ENCODE results near the gene ADIRF.
"Not testable (repeated sequence)": the region's sequence is repeated elsewhere in the genome, so short reads cannot be mapped to it uniquely, and the experiment has no call there.

Gene ADIRF

GRCh38 chr10:86974484-86974883 lies 6.2 kb downstream of the ADIRF start:
- no peak for DNase-seq (ENCODE audit: insufficient read length, low spot score)
- FAIRE-seq, result no peak

- DNase-seq (ENCODE audit: insufficient read length, low spot score), result no peak
- no peak for FAIRE-seq
Measured at GRCh38 chr10:86976362-86977056, 8.2 kb downstream of the ADIRF start.

- not testable (repeated sequence) for DNase-seq (ENCODE audit: insufficient read length, low spot score); FAIRE-seq
Measured at GRCh38 chr10:86978457-86978856, 10.2 kb downstream of the ADIRF start.

- FAIRE-seq (no peak), DNase-seq (ENCODE audit: insufficient read length, low spot score) (no peak)
Measured at GRCh38 chr10:86979296-86979818, 11.1 kb downstream of the ADIRF start.

- FAIRE-seq, result no peak
Measured at GRCh38 chr10:86979977-86980448, 11.7 kb downstream of the ADIRF start.

GRCh38 chr10:86981020-86981419 lies 12.7 kb downstream of the ADIRF start:
- DNase-seq (ENCODE audit: insufficient read length, low spot score); FAIRE-seq: not testable (repeated sequence)

More at GRCh38 chr10:86979977-86980448, 11.7 kb downstream of the ADIRF start:
- no peak for DNase-seq (ENCODE audit: insufficient read length, low spot score)

- no peak for FAIRE-seq
Measured at GRCh38 chr10:86981716-86982115, 13.4 kb downstream of the ADIRF start.

GRCh38 chr10:86984498-86984897 lies 16.2 kb downstream of the ADIRF start:
- FAIRE-seq; DNase-seq (ENCODE audit: insufficient read length, low spot score): not testable (repeated sequence)

More at GRCh38 chr10:86981716-86982115, 13.4 kb downstream of the ADIRF start:
- DNase-seq (ENCODE audit: insufficient read length, low spot score), result no peak

- FAIRE-seq, result no peak
Measured at GRCh38 chr10:86988520-86988919, 20.2 kb downstream of the ADIRF start.

GRCh38 chr10:86991362-86991761 lies 23.1 kb downstream of the ADIRF start:
- FAIRE-seq; DNase-seq (ENCODE audit: insufficient read length, low spot score): not testable (repeated sequence)

More at GRCh38 chr10:86988520-86988919, 20.2 kb downstream of the ADIRF start:
- DNase-seq (ENCODE audit: insufficient read length, low spot score), result no peak

GRCh38 chr10:86992456-86992855 lies 24.2 kb downstream of the ADIRF start:
- no peak for DNase-seq (ENCODE audit: insufficient read length, low spot score)
- FAIRE-seq, result no peak

GRCh38 chr10:86992929-86993328 lies 24.6 kb downstream of the ADIRF start:
- FAIRE-seq (no peak), DNase-seq (ENCODE audit: insufficient read length, low spot score) (no peak)

GRCh38 chr10:86999802-87000403 lies 31.6 kb downstream of the ADIRF start:
- not testable (repeated sequence) for DNase-seq (ENCODE audit: insufficient read length, low spot score)

GRCh38 chr10:87000491-87000890 lies 32.2 kb downstream of the ADIRF start:
- no peak for FAIRE-seq
- no peak for DNase-seq (ENCODE audit: insufficient read length, low spot score)

More at GRCh38 chr10:86999802-87000403, 31.6 kb downstream of the ADIRF start:
- not testable (repeated sequence) for FAIRE-seq

- DNase-seq (ENCODE audit: insufficient read length, low spot score); FAIRE-seq: not testable (repeated sequence)
Measured at GRCh38 chr10:87007124-87007523, 38.8 kb downstream of the ADIRF start.

GRCh38 chr10:87007674-87008073 lies 39.4 kb downstream of the ADIRF start:
- FAIRE-seq; DNase-seq (ENCODE audit: insufficient read length, low spot score): not testable (repeated sequence)

- not testable (repeated sequence) for FAIRE-seq; DNase-seq (ENCODE audit: insufficient read length, low spot score)
Measured at GRCh38 chr10:87008303-87008702, 40.0 kb downstream of the ADIRF start.

GRCh38 chr10:87009134-87009696 lies 40.9 kb downstream of the ADIRF start:
- not testable (repeated sequence) for DNase-seq (ENCODE audit: insufficient read length, low spot score); FAIRE-seq

GRCh38 chr10:87013528-87013927 lies 45.2 kb downstream of the ADIRF start:
- FAIRE-seq; DNase-seq (ENCODE audit: insufficient read length, low spot score): not testable (repeated sequence)

- not testable (repeated sequence) for FAIRE-seq; DNase-seq (ENCODE audit: insufficient read length, low spot score)
Measured at GRCh38 chr10:87014986-87015716, 46.9 kb downstream of the ADIRF start.
